Endothelial cell of umbilical vein (primary cell): ENCODE results near the gene SNAPC2. TPM values are rescaled to one million over a fixed set of nuclear protein-coding genes. Genes with fewer than 3 reads are reported as not detected.

Source experiments
- BruUV-seq: library from RNA; stranded (reverse); fragments of 400-500 nt; replicated peaks from 2 replicates; lab custom pipeline; 2021; lab: Mats Ljungman, UMichigan
- CTCF ChIA-PET: fragments of 300-600, 350-600 bp; sonication (Branson Sonifier 250); formaldehyde crosslinking; loops from one replicate; lab custom pipeline; 2021; ENCODE audit warnings: antibody characterized with exemption, inconsistent platforms; lab: Charles Lee
- POLR2A ChIA-PET: fragments of 300-600, 350-600 bp; sonication (Branson Sonifier 250); formaldehyde crosslinking; loops from one replicate; lab custom pipeline; 2021; ENCODE audit warnings: antibody characterized with exemption, inconsistent platforms; lab: Charles Lee
- DNase-seq: peaks from one replicate; pipeline ENCODE4 v3.0.0-alpha.2; 2011; ENCODE audit warnings: low read depth, low spot score
- FAIRE-seq: peaks from 2 replicates; lab custom pipeline; 2011; peaks lifted over from hg19 to GRCh38; lab: Jason Lieb, UNC
- H2AFZ ChIP-seq: 2 replicates; pipeline ENCODE4 v1.6.0; 2012; ENCODE audit warnings: low read depth, low read length, control low read depth, inconsistent platforms
- H3K27ac ChIP-seq: 2 replicates; pipeline ENCODE4 v1.5.1; 2011; ENCODE audit warnings: low read depth, mild to moderate bottlenecking, control low read depth, low read length, moderate library complexity; ENCODE audit not compliant: insufficient read depth
- H3K27me3 ChIP-seq, 2 experiments: 2 replicates each; pipeline versions ENCODE4 v1.6.0 to v1.6.1; 2011; ENCODE audit warnings: low read length in 2 of 2, mixed read lengths in 1 of 2; ENCODE audit not compliant: control insufficient read depth in 2 of 2, insufficient read depth in 2 of 2
- H3K36me3 ChIP-seq, 2 experiments: 2 replicates in 1 of 2; 3 replicates in 1 of 2; pipeline ENCODE4 v1.5.1; 2011; ENCODE audit warnings: low read length in 2 of 2, mild to moderate bottlenecking in 1 of 2, moderate library complexity in 1 of 2; ENCODE audit not compliant: control insufficient read depth in 2 of 2, insufficient read depth in 2 of 2; ENCODE audit errors: extremely low read depth in 1 of 2
- H3K4me1 ChIP-seq: 3 replicates; pipeline ENCODE4 v1.5.1; 2011; ENCODE audit warnings: mild to moderate bottlenecking, low read length; ENCODE audit not compliant: control insufficient read depth, insufficient read depth; ENCODE audit errors: extremely low read depth
- H3K4me2 ChIP-seq: 2 replicates; pipeline ENCODE4 v1.6.1; 2011; ENCODE audit warnings: low read length, control low read depth, mixed read lengths; ENCODE audit not compliant: insufficient read depth
- H3K4me3 ChIP-seq, 3 experiments: fragments of 200-600 bp in 1 of 3; sonication (generic), shearing (Covaris generic) in 1 of 3; replicated peaks in 1 of 3; 2 replicates each; pipeline ENCODE4 v1.5.1; 2011 to 2016; ENCODE audit warnings: control low read depth in 3 of 3, low read length in 3 of 3, mild to moderate bottlenecking in 2 of 3, inconsistent platforms in 1 of 3, low read depth in 1 of 3, moderate library complexity in 1 of 3; ENCODE audit not compliant: insufficient read depth in 1 of 3
- H3K79me2 ChIP-seq: 2 replicates; pipeline ENCODE4 v1.6.0; 2012; ENCODE audit warnings: low read length, inconsistent platforms; ENCODE audit not compliant: control insufficient read depth, insufficient read depth
- H3K9ac ChIP-seq: replicated peaks from 2 replicates; pipeline ENCODE3; 2011; ENCODE audit warnings: low read length, control low read depth; ENCODE audit not compliant: insufficient read depth; ENCODE audit errors: extremely low read depth
- H3K9me1 ChIP-seq: replicated peaks from 3 replicates; pipeline ENCODE4 v1.6.0; 2011; ENCODE audit warnings: mild to moderate bottlenecking, low read length; ENCODE audit not compliant: control insufficient read depth, insufficient read depth; ENCODE audit errors: extremely low read depth
- H3K9me3 ChIP-seq: replicated peaks from 2 replicates; pipeline ENCODE4 v1.5.1; 2012; ENCODE audit warnings: low read length, inconsistent platforms; ENCODE audit not compliant: control insufficient read depth, insufficient read depth
- H4K20me1 ChIP-seq: replicated peaks from 2 replicates; pipeline ENCODE3; 2011; ENCODE audit warnings: mild to moderate bottlenecking, low read length; ENCODE audit not compliant: control insufficient read depth, insufficient read depth; ENCODE audit errors: extremely low read depth
- GATA2 ChIP-seq: IDR thresholded peaks from 2 replicates; pipeline ENCODE4 v1.7.0; 2011; ENCODE audit warnings: low read depth, mild to moderate bottlenecking, moderate library complexity, mixed read lengths, low read length; ENCODE audit not compliant: insufficient read length, insufficient read depth
- MYC ChIP-seq: IDR thresholded peaks from one replicate; pipeline ENCODE4 v1.6.1; 2011; ENCODE audit warnings: mild to moderate bottlenecking, low read depth, low read length
- POLR2A ChIP-seq: IDR thresholded peaks from 2 replicates; pipeline ENCODE4 v1.6.1; 2012; ENCODE audit warnings: low read depth, mild to moderate bottlenecking, control low read depth, low read length
- dilution Hi-C: fragments of 300-500 bp; cut with MboI; formaldehyde crosslinking; loops from one replicate; pipeline ENCODE4 v1.15.0; 2019; ENCODE audit warnings: low sequenced_read_pairs; ENCODE audit not compliant: extremely low pct_ligation_motif_present
- intact Hi-C: fragments of 100-400 bp; cut with micrococcal nuclease; formaldehyde crosslinking; loops from one replicate; pipeline ENCODE4 v1.10.0; 2022
- polyA plus RNA-seq, 4 experiments: library from polyadenylated mRNA; depleted of rRNA in 3 of 4; stranded (reverse) in 3 of 4; unstranded in 1 of 4; fragments of >200 nt; gene quantifications; 2 replicates each; pipeline versions ENCODE4 v1.2.1 to v1.2.3, GENCODE V29; 2011 to 2012; ENCODE audit warnings: missing spikeins in 1 of 4
- total RNA-seq: library from RNA; stranded (reverse); gene quantifications from 2 replicates; pipeline ENCODE4 v1.2.3, GENCODE V29; 2021
- TF ChIP-seq, protein P1 (sequence below), 2 donors: IDR thresholded peaks; 1 replicate in 1 of 2; 2 replicates in 1 of 2; pipeline ENCODE4 v1.5.1; 2011; ENCODE audit warnings: low read length in 2 of 2, mild to moderate bottlenecking in 2 of 2, moderate library complexity in 2 of 2, control low read depth in 1 of 2, inconsistent platforms in 1 of 2, low read depth in 1 of 2; ENCODE audit not compliant: insufficient read depth in 1 of 2; ENCODE audit errors: extremely low read depth in 1 of 2
- TF ChIP-seq, protein P2 (sequence below): IDR thresholded peaks from 2 replicates; pipeline ENCODE4 v1.6.1; 2011; ENCODE audit not compliant: insufficient read depth, insufficient read length

The SNAPC2 gene
- total and polyA plus RNA-seq, 2 donors (not counting 3 experiments of a cell fraction or from before 2014, with no cell fraction given): 23.7 to 25.8 TPM

DNA sequence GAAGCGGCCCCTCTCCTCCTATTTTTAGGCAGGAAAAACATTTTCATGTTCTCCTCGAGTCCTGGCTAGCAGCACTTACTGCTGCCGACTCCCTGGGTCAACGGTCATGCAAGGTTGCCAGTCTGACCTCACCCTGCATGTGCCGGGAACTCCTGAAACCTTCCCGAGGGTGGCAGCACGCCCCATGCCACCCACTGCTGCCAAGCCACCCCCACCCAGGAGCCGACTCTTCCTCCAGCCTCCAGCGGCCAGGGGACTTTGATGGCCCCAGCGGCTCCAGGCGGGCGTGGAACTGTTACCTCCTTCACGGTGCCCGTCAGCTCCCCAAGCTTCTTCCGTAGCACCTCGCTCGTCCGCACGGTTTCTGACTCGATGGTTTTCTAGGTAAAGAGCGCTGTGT, 14.6 kb downstream of the SNAPC2 start:
- no peaks in the 10 kb centered on the region for H3K79me2 ChIP-seq
- BruUV-seq: no TSS peak
- no peak overlapping the region for H2AFZ ChIP-seq
- H3K4me2 ChIP-seq: no peak overlapping the region
- H3K36me3 ChIP-seq: peaks cover 10 to 58% of the 10 kb centered on the region in 2 experiments
- no peaks in the 10 kb centered on the region for H3K4me1 ChIP-seq
- intact Hi-C loops: no loop called here
- ChIA-PET CTCF (interaction anchor here (0.7 kb wide), 1 partner anchor 571 kb away, joined by 4 read pairs; no protein-coding TSS in a partner anchor), POLR2A (no interaction called here)
- no peaks in the 10 kb centered on the region for H4K20me1 ChIP-seq
- H3K9ac ChIP-seq: no peak overlapping the region
- no peaks in the 10 kb centered on the region for H3K9me3 ChIP-seq
- H3K4me3 ChIP-seq: no peak overlapping the region
- H3K27ac ChIP-seq: no peak overlapping the region
- no peak for DNase-seq
- H3K9me1 ChIP-seq: no peaks in the 10 kb centered on the region
- H3K27me3 ChIP-seq: no peaks in the 10 kb centered on the region
- TF ChIP-seq, protein P1, sequence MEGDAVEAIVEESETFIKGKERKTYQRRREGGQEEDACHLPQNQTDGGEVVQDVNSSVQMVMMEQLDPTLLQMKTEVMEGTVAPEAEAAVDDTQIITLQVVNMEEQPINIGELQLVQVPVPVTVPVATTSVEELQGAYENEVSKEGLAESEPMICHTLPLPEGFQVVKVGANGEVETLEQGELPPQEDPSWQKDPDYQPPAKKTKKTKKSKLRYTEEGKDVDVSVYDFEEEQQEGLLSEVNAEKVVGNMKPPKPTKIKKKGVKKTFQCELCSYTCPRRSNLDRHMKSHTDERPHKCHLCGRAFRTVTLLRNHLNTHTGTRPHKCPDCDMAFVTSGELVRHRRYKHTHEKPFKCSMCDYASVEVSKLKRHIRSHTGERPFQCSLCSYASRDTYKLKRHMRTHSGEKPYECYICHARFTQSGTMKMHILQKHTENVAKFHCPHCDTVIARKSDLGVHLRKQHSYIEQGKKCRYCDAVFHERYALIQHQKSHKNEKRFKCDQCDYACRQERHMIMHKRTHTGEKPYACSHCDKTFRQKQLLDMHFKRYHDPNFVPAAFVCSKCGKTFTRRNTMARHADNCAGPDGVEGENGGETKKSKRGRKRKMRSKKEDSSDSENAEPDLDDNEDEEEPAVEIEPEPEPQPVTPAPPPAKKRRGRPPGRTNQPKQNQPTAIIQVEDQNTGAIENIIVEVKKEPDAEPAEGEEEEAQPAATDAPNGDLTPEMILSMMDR (IDR thresholded peaks at IDR 0.05; ENCODE audit: extremely low read depth in 1 of 2, insufficient read depth in 1 of 2, low read depth in 1 of 2, low read length in 2 of 2): no peak
- TF ChIP-seq, protein P2, sequence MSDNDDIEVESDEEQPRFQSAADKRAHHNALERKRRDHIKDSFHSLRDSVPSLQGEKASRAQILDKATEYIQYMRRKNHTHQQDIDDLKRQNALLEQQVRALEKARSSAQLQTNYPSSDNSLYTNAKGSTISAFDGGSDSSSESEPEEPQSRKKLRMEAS: no peak
- TF ChIP-seq POLR2A: no peak
- dilution Hi-C loops: no loop called here
- FAIRE-seq: no peak

DNA sequence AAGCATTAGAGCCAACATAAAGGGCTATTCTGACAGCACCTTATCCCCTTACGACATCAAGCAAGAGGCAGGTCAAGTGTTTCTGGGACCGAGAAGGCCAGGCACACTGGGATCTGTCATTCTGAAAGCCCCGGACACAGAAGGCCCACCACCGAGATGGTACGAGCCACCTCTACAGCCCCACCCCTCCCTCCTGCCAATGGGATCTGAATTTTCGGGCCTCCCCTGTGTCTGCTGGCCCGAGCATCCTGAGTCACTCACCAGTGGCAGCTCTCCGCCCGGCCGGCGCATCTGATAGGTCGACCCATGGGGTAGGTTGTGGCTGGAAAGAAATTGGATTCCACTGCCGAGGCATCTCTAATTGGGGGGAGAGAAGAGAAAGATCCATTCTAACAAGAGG, 20.7 kb downstream of the SNAPC2 start:
- no peaks in the 10 kb centered on the region for H3K9me1 ChIP-seq
- peaks cover 3 to 16% of the 10 kb centered on the region in 2 experiments for H3K36me3 ChIP-seq
- no peak overlapping the region for H3K27ac ChIP-seq
- dilution Hi-C loops: no loop called here
- H3K4me1 ChIP-seq: peaks cover 9% of the 10 kb centered on the region
- POLR2A ChIA-PET: no interaction called here
- FAIRE-seq (no peak), DNase-seq (no peak)
- no peak overlapping the region for H3K4me3 ChIP-seq
- intact Hi-C loops: no loop called here
- CTCF ChIA-PET: interaction anchor here (0.9 kb wide), 1 partner anchor 12 kb away, joined by 3 read pairs; no protein-coding TSS in a partner anchor
- no peaks in the 10 kb centered on the region for H3K27me3 ChIP-seq
- no peaks in the 10 kb centered on the region for H3K9me3 ChIP-seq
- no peak overlapping the region for H3K4me2 ChIP-seq
- H4K20me1 ChIP-seq: no peaks in the 10 kb centered on the region
- no peak overlapping the region for H2AFZ ChIP-seq
- H3K9ac ChIP-seq: no peak overlapping the region
- H3K79me2 ChIP-seq: peaks cover 22% of the 10 kb centered on the region
- BruUV-seq: no TSS peak
- TF ChIP-seq, protein P1 (IDR thresholded peaks at IDR 0.05; ENCODE audit: extremely low read depth in 1 of 2, insufficient read depth in 1 of 2, low read depth in 1 of 2, low read length in 2 of 2): no peak
- TF ChIP-seq, protein P2: no peak
- TF ChIP-seq GATA2: no peak
- TF ChIP-seq MYC: no peak
